ENCODE results near the gene XCR1. TPM values are rescaled to one million over a fixed set of nuclear protein-coding genes. Genes with fewer than 3 reads are reported as not detected.
A peak's percentile ranks its signal among the peaks of the same experiment; 100 is the strongest.

XCR1 gene
- total and polyA plus RNA-seq, 9 of the 15 experiments (the other 6 are each of a cell fraction or from before 2014, with no cell fraction given): not detected

DNA sequence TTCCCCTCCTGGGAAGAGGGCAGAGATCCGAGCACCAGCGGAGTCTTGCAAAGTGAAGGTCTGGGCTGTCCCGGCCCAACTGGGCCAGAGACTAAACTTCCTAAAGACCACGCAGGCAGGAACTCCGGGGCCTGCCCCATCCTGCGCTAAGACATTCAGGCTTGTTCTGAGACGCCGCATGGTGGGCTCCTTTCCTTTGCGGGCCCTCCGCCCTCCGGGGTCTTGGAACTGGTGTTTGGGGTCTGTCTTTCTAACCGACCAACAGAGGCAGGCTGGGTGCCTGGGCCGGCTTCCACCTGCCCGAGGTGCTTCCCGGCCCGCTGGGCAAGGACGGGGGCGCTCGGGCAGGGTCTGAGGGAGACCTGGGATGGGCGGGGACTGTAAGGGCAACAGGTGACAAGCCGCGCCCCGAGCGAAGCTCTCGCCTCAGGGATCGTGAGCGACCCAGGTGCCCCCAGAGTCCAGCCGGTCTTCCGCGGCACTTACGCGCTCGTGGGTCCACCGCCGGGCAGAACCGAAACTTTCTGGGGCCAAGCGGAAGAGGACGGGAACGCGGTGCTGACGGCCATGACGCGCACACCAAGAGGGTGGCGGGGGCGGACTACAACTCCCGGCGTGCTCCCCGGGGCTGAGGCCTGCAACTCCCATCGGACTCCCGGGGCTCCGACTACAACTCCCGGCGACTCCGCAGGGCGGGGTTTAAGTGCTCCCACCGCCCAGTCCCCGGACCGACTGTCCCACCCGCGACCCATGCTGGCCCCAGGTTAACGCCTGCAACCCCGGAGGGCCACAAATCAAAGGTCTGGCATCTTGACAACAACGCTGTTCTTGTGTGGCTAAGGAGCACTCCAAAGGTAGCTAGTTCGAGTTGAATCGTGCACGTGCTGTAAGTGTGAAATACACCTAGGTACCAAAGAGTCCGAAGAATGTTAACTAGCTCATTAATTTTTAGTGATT lies 31.8 kb downstream of the XCR1 start, which contains the start of gene FYCO1 (continued):
- TF ChIP-seq ZNF639 (CRISPR knock-in tag; conservative IDR thresholded peaks at IDR 0.05 in 1 of 2, IDR thresholded peaks at IDR 0.05 in 1 of 2): peak in 1 of 2 experiments; percentile 62; a peak in 1 of 4 replicates
- TF ChIP-seq ZNF551 (CRISPR knock-in tag; IDR thresholded peaks at IDR 0.05): no peak
- TF ChIP-seq, protein P1, sequence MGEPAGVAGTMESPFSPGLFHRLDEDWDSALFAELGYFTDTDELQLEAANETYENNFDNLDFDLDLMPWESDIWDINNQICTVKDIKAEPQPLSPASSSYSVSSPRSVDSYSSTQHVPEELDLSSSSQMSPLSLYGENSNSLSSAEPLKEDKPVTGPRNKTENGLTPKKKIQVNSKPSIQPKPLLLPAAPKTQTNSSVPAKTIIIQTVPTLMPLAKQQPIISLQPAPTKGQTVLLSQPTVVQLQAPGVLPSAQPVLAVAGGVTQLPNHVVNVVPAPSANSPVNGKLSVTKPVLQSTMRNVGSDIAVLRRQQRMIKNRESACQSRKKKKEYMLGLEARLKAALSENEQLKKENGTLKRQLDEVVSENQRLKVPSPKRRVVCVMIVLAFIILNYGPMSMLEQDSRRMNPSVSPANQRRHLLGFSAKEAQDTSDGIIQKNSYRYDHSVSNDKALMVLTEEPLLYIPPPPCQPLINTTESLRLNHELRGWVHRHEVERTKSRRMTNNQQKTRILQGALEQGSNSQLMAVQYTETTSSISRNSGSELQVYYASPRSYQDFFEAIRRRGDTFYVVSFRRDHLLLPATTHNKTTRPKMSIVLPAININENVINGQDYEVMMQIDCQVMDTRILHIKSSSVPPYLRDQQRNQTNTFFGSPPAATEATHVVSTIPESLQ (CRISPR knock-in tag; IDR thresholded peaks at IDR 0.05): no peak
- no peak for TF ChIP-seq ZNF253 (CRISPR knock-in tag; conservative IDR thresholded peaks at IDR 0.05)
- TF ChIP-seq, protein P2, sequence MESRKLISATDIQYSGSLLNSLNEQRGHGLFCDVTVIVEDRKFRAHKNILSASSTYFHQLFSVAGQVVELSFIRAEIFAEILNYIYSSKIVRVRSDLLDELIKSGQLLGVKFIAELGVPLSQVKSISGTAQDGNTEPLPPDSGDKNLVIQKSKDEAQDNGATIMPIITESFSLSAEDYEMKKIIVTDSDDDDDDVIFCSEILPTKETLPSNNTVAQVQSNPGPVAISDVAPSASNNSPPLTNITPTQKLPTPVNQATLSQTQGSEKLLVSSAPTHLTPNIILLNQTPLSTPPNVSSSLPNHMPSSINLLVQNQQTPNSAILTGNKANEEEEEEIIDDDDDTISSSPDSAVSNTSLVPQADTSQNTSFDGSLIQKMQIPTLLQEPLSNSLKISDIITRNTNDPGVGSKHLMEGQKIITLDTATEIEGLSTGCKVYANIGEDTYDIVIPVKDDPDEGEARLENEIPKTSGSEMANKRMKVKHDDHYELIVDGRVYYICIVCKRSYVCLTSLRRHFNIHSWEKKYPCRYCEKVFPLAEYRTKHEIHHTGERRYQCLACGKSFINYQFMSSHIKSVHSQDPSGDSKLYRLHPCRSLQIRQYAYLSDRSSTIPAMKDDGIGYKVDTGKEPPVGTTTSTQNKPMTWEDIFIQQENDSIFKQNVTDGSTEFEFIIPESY (CRISPR knock-in tag; IDR thresholded peaks at IDR 0.05): 0 out of 2 replicates have a peak, but pooled peaks have one; percentile 41
- no peak for TF ChIP-seq FOXJ3 (CRISPR knock-in tag; IDR thresholded peaks at IDR 0.05)
- TF ChIP-seq FOXJ2 (tag; IDR thresholded peaks at IDR 0.05): peak; percentile 41; the same call in 1 of the 2 replicates
- TF ChIP-seq CHD2 (IDR thresholded peaks at IDR 0.05; ENCODE audit: low read depth, low read length): peak; percentile 68
- TF ChIP-seq DDX20 (tag; IDR thresholded peaks at IDR 0.05; ENCODE audit: low read depth): no peak
- no peak for TF ChIP-seq SMAD4 (CRISPR knock-in tag; conservative IDR thresholded peaks at IDR 0.05)
- TF ChIP-seq ZNF133 (CRISPR knock-in tag; IDR thresholded peaks at IDR 0.05): no peak
- TF ChIP-seq MTF1 (CRISPR knock-in tag; IDR thresholded peaks at IDR 0.05; ENCODE audit: borderline replicate concordance): no peak
- TF ChIP-seq MIER1 (IDR thresholded peaks at IDR 0.05; ENCODE audit: low read depth): no peak
- TF ChIP-seq SMARCE1 (IDR thresholded peaks at IDR 0.05): no peak
- TF ChIP-seq, protein P3, sequence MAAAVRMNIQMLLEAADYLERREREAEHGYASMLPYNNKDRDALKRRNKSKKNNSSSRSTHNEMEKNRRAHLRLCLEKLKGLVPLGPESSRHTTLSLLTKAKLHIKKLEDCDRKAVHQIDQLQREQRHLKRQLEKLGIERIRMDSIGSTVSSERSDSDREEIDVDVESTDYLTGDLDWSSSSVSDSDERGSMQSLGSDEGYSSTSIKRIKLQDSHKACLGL (CRISPR knock-in tag; IDR thresholded peaks at IDR 0.05; ENCODE audit: borderline replicate concordance, poor library complexity, severe bottlenecking): no peak
- TF ChIP-seq KDM1A (IDR thresholded peaks at IDR 0.05): no peak
- peak; percentile 73; the same call in 1 of the 2 replicates for TF ChIP-seq MTA3 (IDR thresholded peaks at IDR 0.05; ENCODE audit: borderline replicate concordance)
- no peak for TF ChIP-seq MCM5 (IDR thresholded peaks at IDR 0.05; ENCODE audit: low read depth)
- TF ChIP-seq ZNF830 (CRISPR knock-in tag; IDR thresholded peaks at IDR 0.05): no peak
- TF ChIP-seq ZNF217 (CRISPR knock-in tag; IDR thresholded peaks at IDR 0.05): no peak
- TF ChIP-seq HDAC2 (IDR thresholded peaks at IDR 0.05): no peak
- 0 out of 2 replicates have a peak, but pooled peaks have one; percentile 33 for TF ChIP-seq ZNF76 (CRISPR knock-in tag; IDR thresholded peaks at IDR 0.05; ENCODE audit: borderline replicate concordance)
- peak; percentile 81 for TF ChIP-seq ATF7 (IDR thresholded peaks at IDR 0.05)

Measured in K562 (cell line).